Progenitor cell of endocrine pancreas (in vitro differentiated cells): ENCODE measurements around the gene ABCC1. TPM values are rescaled to one million over a fixed set of nuclear protein-coding genes. Genes with fewer than 3 reads are reported as not detected.
A peak's percentile ranks its signal among the peaks of the same experiment; 100 is the strongest.
"Not testable (repeated sequence)": the region's sequence is repeated elsewhere in the genome, so short reads cannot be mapped to it uniquely, and the experiment has no call there.

ENCODE experiments used
- DNase-seq: peaks from one replicate; pipeline ENCODE4 v3.0.0; 2021; ENCODE audit warnings: low spot score; ENCODE audit not compliant: unreplicated experiment
- H3K27ac Mint-ChIP-seq: 2 replicates; pipeline ENCODE4 v1.8.0; 2021; ENCODE audit warnings: mild to moderate bottlenecking, moderate library complexity, mixed read lengths
- H3K27me3 Mint-ChIP-seq: 2 replicates; pipeline ENCODE4 v1.8.0; 2021; ENCODE audit warnings: mixed read lengths
- H3K36me3 Mint-ChIP-seq: 2 replicates; pipeline ENCODE4 v1.8.0; 2022; ENCODE audit warnings: mixed read lengths; ENCODE audit not compliant: insufficient read depth
- H3K4me1 Mint-ChIP-seq: 2 replicates; pipeline ENCODE4 v1.8.0; 2021; ENCODE audit warnings: low read depth, mixed read lengths
- H3K4me3 Mint-ChIP-seq: 2 replicates; pipeline ENCODE4 v1.8.0; 2021; ENCODE audit warnings: low read depth, mild to moderate bottlenecking, moderate library complexity, mixed read lengths
- H3K9me3 Mint-ChIP-seq: 2 replicates; pipeline ENCODE4 v1.8.0; 2021; ENCODE audit warnings: low read depth, mixed read lengths
- CTCF ChIP-seq: fragments of 200-600 bp; sonication (generic); IDR thresholded peaks from one replicate; pipeline ENCODE4 v1.5.0; 2021; ENCODE audit warnings: antibody characterized with exemption, mild to moderate bottlenecking; ENCODE audit not compliant: unreplicated experiment
- total RNA-seq: library from RNA; stranded (reverse); gene quantifications from 2 replicates; pipeline ENCODE4 v1.2.1, GENCODE V29; 2021

Gene ABCC1
- total RNA-seq, 1 donor from 2014 or later = 47.2 TPM

GRCh38 chr16:16096858-16097213 lies 147.4 kb downstream of the ABCC1 start:
- Mint-ChIP-seq H3K4me3 (no peak overlapping the region), H3K36me3 (peaks cover 12% of the 10 kb centered on the region), H3K9me3 (no peaks in the 10 kb centered on the region), H3K4me1 (no peaks in the 10 kb centered on the region), H3K27me3 (no peaks in the 10 kb centered on the region), H3K27ac (no peak overlapping the region)
- no peak for TF ChIP-seq CTCF
- no peak for DNase-seq

GRCh38 chr16:16099320-16099719 lies 149.9 kb downstream of the ABCC1 start:
- no peaks in the 10 kb centered on the region for H3K27me3 Mint-ChIP-seq
- no peaks in the 10 kb centered on the region for H3K4me1 Mint-ChIP-seq
- no peak overlapping the region for H3K4me3 Mint-ChIP-seq
- peaks cover 24% of the 10 kb centered on the region for H3K36me3 Mint-ChIP-seq
- no peaks in the 10 kb centered on the region for H3K9me3 Mint-ChIP-seq
- H3K27ac Mint-ChIP-seq = no peak overlapping the region
- DNase-seq = no peak
- TF ChIP-seq CTCF = no peak

GRCh38 chr16:16100631-16101030 lies 151.2 kb downstream of the ABCC1 start:
- H3K27me3 Mint-ChIP-seq = no peaks in the 10 kb centered on the region
- no peak for TF ChIP-seq CTCF
- peaks cover 26% of the 10 kb centered on the region for H3K36me3 Mint-ChIP-seq
- H3K4me1 Mint-ChIP-seq = no peaks in the 10 kb centered on the region
- no peaks in the 10 kb centered on the region for H3K9me3 Mint-ChIP-seq
- no peak overlapping the region for H3K4me3 Mint-ChIP-seq
- H3K27ac Mint-ChIP-seq = no peak overlapping the region
- no peak for DNase-seq

GRCh38 chr16:16101585-16101984 lies 152.2 kb downstream of the ABCC1 start:
- H3K4me3 Mint-ChIP-seq = no peak overlapping the region
- H3K9me3 Mint-ChIP-seq = no peaks in the 10 kb centered on the region
- H3K4me1 Mint-ChIP-seq = no peaks in the 10 kb centered on the region
- H3K36me3 Mint-ChIP-seq = peaks cover 26% of the 10 kb centered on the region
- no peaks in the 10 kb centered on the region for H3K27me3 Mint-ChIP-seq
- TF ChIP-seq CTCF = no peak
- peak overlapping the region; percentile 70 for H3K27ac Mint-ChIP-seq
- no peak for DNase-seq

GRCh38 chr16:16102738-16103137 lies 153.3 kb downstream of the ABCC1 start:
- Mint-ChIP-seq H3K4me1 (no peaks in the 10 kb centered on the region), H3K36me3 (peaks cover 29% of the 10 kb centered on the region), H3K27me3 (no peaks in the 10 kb centered on the region), H3K9me3 (no peaks in the 10 kb centered on the region), H3K4me3 (no peak overlapping the region), H3K27ac (no peak overlapping the region)
- DNase-seq = no peak
- no peak for TF ChIP-seq CTCF

- not testable (repeated sequence) for H3K27me3 Mint-ChIP-seq, H3K4me1 Mint-ChIP-seq, DNase-seq, H3K27ac Mint-ChIP-seq, H3K9me3 Mint-ChIP-seq, H3K4me3 Mint-ChIP-seq
- peaks cover 28% of the 10 kb centered on the region for H3K36me3 Mint-ChIP-seq
Observed at GRCh38 chr16:16104132-16104803, 154.9 kb downstream of the ABCC1 start.

- not testable (repeated sequence) for H3K9me3 Mint-ChIP-seq, H3K27ac Mint-ChIP-seq, H3K27me3 Mint-ChIP-seq, H3K4me3 Mint-ChIP-seq, DNase-seq, H3K4me1 Mint-ChIP-seq
- H3K36me3 Mint-ChIP-seq = peaks cover 30% of the 10 kb centered on the region
Observed at GRCh38 chr16:16104804-16105141, 155.4 kb downstream of the ABCC1 start.
